ENCODE measurements around the gene GNG14. TPM values are rescaled to one million over a fixed set of nuclear protein-coding genes. Genes with fewer than 3 reads are reported as not detected.

The GNG14 gene
- total and polyA plus RNA-seq, 2 of the 13 experiments (the other 11 are each of a cell fraction or from before 2014, with no cell fraction given): not detected

DNA sequence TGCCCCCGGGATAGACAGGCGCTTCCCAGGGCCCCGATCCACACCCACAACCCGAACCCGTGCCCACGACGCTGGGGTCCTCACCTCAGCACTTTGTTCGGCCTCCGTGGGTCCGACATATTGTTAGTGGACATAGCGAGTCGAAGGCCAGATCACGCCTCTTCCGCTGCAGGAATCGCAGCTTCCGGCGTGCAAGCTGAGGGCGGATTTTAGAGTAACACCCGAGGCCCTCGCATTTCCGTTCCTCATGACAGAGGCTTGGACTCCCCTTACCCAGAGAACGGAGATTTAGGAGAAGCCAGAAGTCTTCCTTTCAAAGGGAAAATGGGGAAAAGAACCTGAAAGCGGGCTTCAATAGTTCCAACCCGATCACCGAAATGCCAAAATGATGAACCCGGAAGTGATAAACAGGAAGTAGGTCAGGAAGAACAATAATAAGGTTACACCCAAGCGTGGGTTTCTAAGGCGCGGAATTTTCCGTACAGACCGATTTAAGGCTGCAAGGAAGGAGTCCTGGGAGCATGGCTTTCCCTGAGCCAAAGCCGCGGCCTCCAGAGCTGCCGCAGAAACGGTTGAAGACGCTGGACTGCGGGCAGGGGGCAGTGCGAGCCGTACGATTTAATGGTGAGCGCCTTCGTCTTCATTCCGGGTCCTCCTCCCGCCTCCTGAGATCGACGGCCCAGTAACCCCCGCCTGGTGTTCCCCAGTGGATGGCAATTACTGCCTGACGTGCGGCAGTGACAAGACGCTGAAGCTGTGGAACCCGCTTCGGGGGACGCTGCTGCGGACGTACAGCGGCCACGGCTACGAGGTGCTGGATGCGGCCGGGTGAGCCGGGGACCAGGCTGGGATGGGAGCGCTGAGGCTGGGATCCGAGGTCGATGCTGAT is 18.3 kb upstream of the GNG14 start (continued):
- TF ChIP-seq ZNF101 (CRISPR knock-in tag; IDR thresholded peaks at IDR 0.05; ENCODE audit: borderline replicate concordance, low read depth): no peak
- TF ChIP-seq ZNF274 (CRISPR knock-in tag; IDR thresholded peaks at IDR 0.05): no peak; the same call in 1 of the 2 replicates
- TF ChIP-seq KDM5A (IDR thresholded peaks at IDR 0.05; ENCODE audit: borderline replicate concordance, low read length): peak; percentile 100
- TF ChIP-seq, protein P1, sequence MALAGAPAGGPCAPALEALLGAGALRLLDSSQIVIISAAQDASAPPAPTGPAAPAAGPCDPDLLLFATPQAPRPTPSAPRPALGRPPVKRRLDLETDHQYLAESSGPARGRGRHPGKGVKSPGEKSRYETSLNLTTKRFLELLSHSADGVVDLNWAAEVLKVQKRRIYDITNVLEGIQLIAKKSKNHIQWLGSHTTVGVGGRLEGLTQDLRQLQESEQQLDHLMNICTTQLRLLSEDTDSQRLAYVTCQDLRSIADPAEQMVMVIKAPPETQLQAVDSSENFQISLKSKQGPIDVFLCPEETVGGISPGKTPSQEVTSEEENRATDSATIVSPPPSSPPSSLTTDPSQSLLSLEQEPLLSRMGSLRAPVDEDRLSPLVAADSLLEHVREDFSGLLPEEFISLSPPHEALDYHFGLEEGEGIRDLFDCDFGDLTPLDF (CRISPR knock-in tag; IDR thresholded peaks at IDR 0.05): 0 out of 2 replicates have a peak, but pooled peaks have one; percentile 41
- TF ChIP-seq BHLHE40 (IDR thresholded peaks at IDR 0.05; ENCODE audit: low read length): no peak
- TF ChIP-seq KDM2A (CRISPR knock-in tag; IDR thresholded peaks at IDR 0.05; ENCODE audit: borderline replicate concordance, low read depth): peak; percentile 94
- TF ChIP-seq, protein P2, sequence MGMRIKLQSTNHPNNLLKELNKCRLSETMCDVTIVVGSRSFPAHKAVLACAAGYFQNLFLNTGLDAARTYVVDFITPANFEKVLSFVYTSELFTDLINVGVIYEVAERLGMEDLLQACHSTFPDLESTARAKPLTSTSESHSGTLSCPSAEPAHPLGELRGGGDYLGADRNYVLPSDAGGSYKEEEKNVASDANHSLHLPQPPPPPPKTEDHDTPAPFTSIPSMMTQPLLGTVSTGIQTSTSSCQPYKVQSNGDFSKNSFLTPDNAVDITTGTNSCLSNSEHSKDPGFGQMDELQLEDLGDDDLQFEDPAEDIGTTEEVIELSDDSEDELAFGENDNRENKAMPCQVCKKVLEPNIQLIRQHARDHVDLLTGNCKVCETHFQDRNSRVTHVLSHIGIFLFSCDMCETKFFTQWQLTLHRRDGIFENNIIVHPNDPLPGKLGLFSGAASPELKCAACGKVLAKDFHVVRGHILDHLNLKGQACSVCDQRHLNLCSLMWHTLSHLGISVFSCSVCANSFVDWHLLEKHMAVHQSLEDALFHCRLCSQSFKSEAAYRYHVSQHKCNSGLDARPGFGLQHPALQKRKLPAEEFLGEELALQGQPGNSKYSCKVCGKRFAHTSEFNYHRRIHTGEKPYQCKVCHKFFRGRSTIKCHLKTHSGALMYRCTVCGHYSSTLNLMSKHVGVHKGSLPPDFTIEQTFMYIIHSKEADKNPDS (CRISPR knock-in tag; IDR thresholded peaks at IDR 0.05): 0 out of 2 replicates have a peak, but pooled peaks have one; percentile 30
- peak; percentile 93 for TF ChIP-seq PHF8 (CRISPR knock-in tag; IDR thresholded peaks at IDR 0.05)
- TF ChIP-seq KAT7 (CRISPR knock-in tag; IDR thresholded peaks at IDR 0.05; ENCODE audit: borderline replicate concordance): peak; percentile 47; the same call in 1 of the 2 replicates
- 0 out of 2 replicates have a peak, but pooled peaks have one; percentile 17 for TF ChIP-seq FOSL2 (CRISPR knock-in tag; IDR thresholded peaks at IDR 0.05)
- TF ChIP-seq SIX4 (CRISPR knock-in tag; IDR thresholded peaks at IDR 0.05): no peak
- peak; percentile 73 for TF ChIP-seq AGO1 (IDR thresholded peaks at IDR 0.05; ENCODE audit: low read depth, low read length, poor library complexity, severe bottlenecking)
- TF ChIP-seq ELF1 (CRISPR knock-in tag; IDR thresholded peaks at IDR 0.05): peak; percentile 97
- TF ChIP-seq ZNF556 (CRISPR knock-in tag; IDR thresholded peaks at IDR 0.05; ENCODE audit: borderline replicate concordance): 0 out of 2 replicates have a peak, but pooled peaks have one; percentile 60
- no peak for TF ChIP-seq ZNF260 (CRISPR knock-in tag; IDR thresholded peaks at IDR 0.05; ENCODE audit: borderline replicate concordance, low read depth)
- TF ChIP-seq ZNF264 (CRISPR knock-in tag; IDR thresholded peaks at IDR 0.05): 0 out of 2 replicates have a peak, but pooled peaks have one; percentile 46
- no peak for TF ChIP-seq ZBTB44 (CRISPR knock-in tag; IDR thresholded peaks at IDR 0.05)
- TF ChIP-seq ZNF550 (CRISPR knock-in tag; IDR thresholded peaks at IDR 0.05; ENCODE audit: borderline replicate concordance): no peak
- peak; percentile 59; the same call in 1 of the 2 replicates for TF ChIP-seq FOXJ3 (CRISPR knock-in tag; IDR thresholded peaks at IDR 0.05; ENCODE audit: borderline replicate concordance)
- no peak for TF ChIP-seq HOXD1 (CRISPR knock-in tag; IDR thresholded peaks at IDR 0.05)
- 0 out of 2 replicates have a peak, but pooled peaks have one; percentile 8 for TF ChIP-seq HIVEP1 (CRISPR knock-in tag; IDR thresholded peaks at IDR 0.05)
- peak; percentile 71; the same call in 1 of the 2 replicates for TF ChIP-seq NCOR1 (IDR thresholded peaks at IDR 0.05; ENCODE audit: borderline replicate concordance, low read length)
- no peak for TF ChIP-seq ZNF878 (CRISPR knock-in tag; IDR thresholded peaks at IDR 0.05)
